ENCODE measurements around the gene SSR4. TPM values are rescaled to one million over a fixed set of nuclear protein-coding genes. Genes with fewer than 3 reads are reported as not detected.
A peak's percentile ranks its signal among the peaks of the same experiment; 100 is the strongest.

The SSR4 gene
- total RNA-seq, 1 donor from 2014 or later = 210 TPM

GRCh38 chrX:153768311-153769157, 25.9 kb upstream of the SSR4 start:
- Histone ChIP-seq H3K27ac (no peak overlapping the region), H3K36me3 (no peaks in the 10 kb centered on the region), H3K4me1 (no peaks in the 10 kb centered on the region), H3K9me3 (no peaks in the 10 kb centered on the region), H3K4me3 (no peak overlapping the region), H3K27me3 (ENCODE audit: low read depth) (no peaks in the 10 kb centered on the region)
- DNase-seq (peak; percentile 21), ATAC-seq (no peak)
- TF ChIP-seq, protein P1, sequence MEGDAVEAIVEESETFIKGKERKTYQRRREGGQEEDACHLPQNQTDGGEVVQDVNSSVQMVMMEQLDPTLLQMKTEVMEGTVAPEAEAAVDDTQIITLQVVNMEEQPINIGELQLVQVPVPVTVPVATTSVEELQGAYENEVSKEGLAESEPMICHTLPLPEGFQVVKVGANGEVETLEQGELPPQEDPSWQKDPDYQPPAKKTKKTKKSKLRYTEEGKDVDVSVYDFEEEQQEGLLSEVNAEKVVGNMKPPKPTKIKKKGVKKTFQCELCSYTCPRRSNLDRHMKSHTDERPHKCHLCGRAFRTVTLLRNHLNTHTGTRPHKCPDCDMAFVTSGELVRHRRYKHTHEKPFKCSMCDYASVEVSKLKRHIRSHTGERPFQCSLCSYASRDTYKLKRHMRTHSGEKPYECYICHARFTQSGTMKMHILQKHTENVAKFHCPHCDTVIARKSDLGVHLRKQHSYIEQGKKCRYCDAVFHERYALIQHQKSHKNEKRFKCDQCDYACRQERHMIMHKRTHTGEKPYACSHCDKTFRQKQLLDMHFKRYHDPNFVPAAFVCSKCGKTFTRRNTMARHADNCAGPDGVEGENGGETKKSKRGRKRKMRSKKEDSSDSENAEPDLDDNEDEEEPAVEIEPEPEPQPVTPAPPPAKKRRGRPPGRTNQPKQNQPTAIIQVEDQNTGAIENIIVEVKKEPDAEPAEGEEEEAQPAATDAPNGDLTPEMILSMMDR (IDR thresholded peaks at IDR 0.05) = no peak
- intact Hi-C loops (cut with DNase I) = loop anchor here (10.0 kb wide), 1 partner anchor 186 kb away; no protein-coding TSS in a partner anchor

DNA sequence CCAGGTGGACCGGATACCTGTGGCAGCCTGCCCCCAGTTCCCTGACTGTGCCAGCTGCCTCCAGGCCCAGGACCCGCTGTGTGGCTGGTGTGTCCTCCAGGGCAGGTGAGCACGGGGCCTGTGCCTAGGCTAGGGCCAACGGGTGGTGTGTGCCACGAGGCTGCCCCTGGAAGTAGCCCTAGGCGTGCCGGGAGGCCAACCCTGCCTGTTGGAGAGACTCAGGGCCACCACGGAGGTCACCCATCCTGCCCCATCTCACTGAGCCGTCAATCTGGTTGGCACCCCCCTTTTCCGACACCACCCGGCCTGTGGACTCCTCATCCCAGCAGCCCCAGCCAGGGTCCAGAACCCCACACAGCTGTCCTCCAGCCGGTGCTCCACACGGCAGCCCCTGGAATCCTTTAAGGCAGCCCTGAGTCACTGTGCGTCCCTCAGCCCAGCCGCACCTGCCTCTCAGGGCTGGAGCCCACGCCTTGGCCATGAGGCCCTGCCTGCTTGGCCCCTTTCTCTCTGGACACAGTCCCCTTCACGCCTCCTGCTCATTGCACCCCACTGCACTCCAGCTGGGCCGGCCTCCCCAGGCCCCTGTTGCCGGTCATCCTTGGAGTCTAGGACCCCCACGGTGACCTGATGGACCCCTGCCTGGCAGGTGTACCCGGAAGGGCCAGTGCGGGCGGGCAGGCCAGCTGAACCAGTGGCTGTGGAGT, 25.2 kb upstream of the SSR4 start:
- TF ChIP-seq, protein P1 (IDR thresholded peaks at IDR 0.05) = no peak
- Histone ChIP-seq H3K27ac (no peak overlapping the region), H3K4me3 (no peak overlapping the region), H3K9me3 (no peaks in the 10 kb centered on the region), H3K36me3 (no peaks in the 10 kb centered on the region), H3K27me3 (ENCODE audit: low read depth) (no peaks in the 10 kb centered on the region), H3K4me1 (no peaks in the 10 kb centered on the region)
- intact Hi-C loops (cut with DNase I) = loop anchor here (10.0 kb wide), 1 partner anchor 185 kb away; no protein-coding TSS in a partner anchor
- DNase-seq (no peak), ATAC-seq (no peak)

- H3K27ac ChIP-seq = no peak overlapping the region
- H3K27me3 ChIP-seq (ENCODE audit: low read depth) = no peaks in the 10 kb centered on the region
- TF ChIP-seq, protein P1 (IDR thresholded peaks at IDR 0.05) = no peak
- no peak for DNase-seq
- intact Hi-C loops (cut with DNase I) = loop anchor here (10.0 kb wide), 1 partner anchor 185 kb away; no protein-coding TSS in a partner anchor
- no peak for ATAC-seq
- no peaks in the 10 kb centered on the region for H3K36me3 ChIP-seq
- H3K9me3 ChIP-seq = no peaks in the 10 kb centered on the region
- no peaks in the 10 kb centered on the region for H3K4me1 ChIP-seq
- H3K4me3 ChIP-seq = no peak overlapping the region
Observed at GRCh38 chrX:153769865-153770600, 24.4 kb upstream of the SSR4 start.

DNA sequence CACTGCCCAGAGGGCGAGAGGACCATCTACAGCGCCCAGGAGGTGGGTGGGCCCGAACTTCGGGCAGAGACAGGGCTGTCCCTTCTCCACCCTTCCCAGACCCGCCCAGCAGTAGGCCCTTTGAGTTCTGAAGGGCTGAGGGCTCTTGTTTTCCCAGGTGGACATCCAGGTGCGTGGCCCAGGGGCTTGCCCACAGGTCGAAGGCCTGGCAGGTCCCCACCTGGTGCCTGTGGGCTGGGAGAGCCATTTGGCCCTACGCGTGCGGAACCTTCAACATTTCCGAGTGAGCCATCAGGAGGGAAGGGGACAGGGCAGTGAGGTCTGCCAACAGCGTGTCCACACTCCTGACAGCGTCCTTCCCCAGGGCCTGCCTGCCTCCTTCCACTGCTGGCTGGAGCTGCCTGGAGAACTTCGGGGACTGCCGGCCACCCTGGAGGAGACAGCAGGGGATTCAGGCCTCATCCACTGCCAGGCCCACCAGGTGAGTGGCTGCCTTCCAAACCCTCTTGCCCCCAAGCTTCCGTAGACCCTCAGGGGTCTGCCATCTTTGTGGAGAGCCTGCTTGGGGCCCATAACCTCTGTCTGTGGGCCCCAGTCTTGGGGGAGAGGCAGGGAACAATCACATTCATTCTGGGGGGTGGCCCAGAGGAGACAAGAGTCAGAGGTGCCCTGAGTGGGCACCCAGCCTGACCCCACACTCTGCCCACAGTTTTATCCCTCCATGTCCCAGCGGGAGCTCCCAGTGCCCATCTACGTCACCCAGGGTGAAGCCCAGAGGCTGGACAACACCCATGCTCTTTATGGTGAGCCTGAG, 23.7 kb upstream of the SSR4 start:
- DNase-seq (no peak), ATAC-seq (no peak)
- Histone ChIP-seq H3K4me1 (no peaks in the 10 kb centered on the region), H3K27ac (no peak overlapping the region), H3K9me3 (no peaks in the 10 kb centered on the region), H3K27me3 (ENCODE audit: low read depth) (no peaks in the 10 kb centered on the region), H3K4me3 (no peak overlapping the region), H3K36me3 (no peaks in the 10 kb centered on the region)
- TF ChIP-seq, protein P1 (IDR thresholded peaks at IDR 0.05) = no peak
- intact Hi-C loops (cut with DNase I) = no loop called here

All from lower lobe of right lung (tissue), 2 donors.